Body of pancreas (tissue), 4 donors: ENCODE results near the gene C1orf53.

Source experiments
- CTCF ChIP-seq, 7 experiments: fragments of 450-650 bp in 4 of 7; fragments of 200-600 bp in 3 of 7; sonication (generic) in 3 of 7; IDR thresholded peaks; one replicate each; pipeline ENCODE4 v1.5.1; 2016 to 2019; ENCODE audit warnings: antibody characterized with exemption in 7 of 7
- POLR2A ChIP-seq, 3 donors: fragments of 450-650 bp; IDR thresholded peaks; one replicate each; pipeline ENCODE4 v1.6.1; 2016; ENCODE audit warnings: antibody characterized with exemption in 3 of 3, mild to moderate bottlenecking in 2 of 3

- TF ChIP-seq CTCF (IDR thresholded peaks at IDR 0.05), result peak; percentile 15 to 53 (median 42)
- TF ChIP-seq POLR2A (IDR thresholded peaks at IDR 0.05), result no peak
Measured at GRCh38 chr1:197915862-197916499, 13.6 kb downstream of the C1orf53 start.
